NCI-H510A (cell line): Measurements from ENCODE around the gene PARD6A.

ENCODE experiments used
- DNase-seq: peaks from one replicate; lab custom pipeline; 2025; lab: John Stamatoyannopoulos, UW

The PARD6A gene

GRCh38 chr16:67694611-67695010 is 33.9 kb downstream of the PARD6A start:
- DNase-seq: no peak

GRCh38 chr16:67697422-67698185 is 36.8 kb downstream of the PARD6A start:
- DNase-seq: no peak

- DNase-seq: no peak
Measured at GRCh38 chr16:67699265-67699664, 38.5 kb downstream of the PARD6A start.

DNA sequence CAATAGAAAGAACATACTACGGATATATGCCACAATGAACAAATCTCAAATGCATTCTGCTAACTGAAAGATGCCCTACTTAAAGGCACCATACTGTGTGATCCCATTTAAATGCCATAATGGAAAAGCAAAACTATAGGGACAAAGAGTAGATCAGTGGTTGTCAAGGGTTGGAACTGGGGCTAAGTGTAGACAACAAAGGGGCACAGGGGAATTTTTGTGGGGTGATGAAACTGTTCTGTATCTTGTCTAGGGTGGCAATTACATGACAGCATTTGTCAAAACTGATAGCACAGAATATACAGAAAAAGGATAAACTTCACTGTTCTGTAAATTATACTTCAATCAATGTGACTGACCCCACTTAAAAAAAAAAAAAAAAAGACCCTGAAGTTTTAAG is 40.7 kb downstream of the PARD6A start:
- DNase-seq: no peak

DNA sequence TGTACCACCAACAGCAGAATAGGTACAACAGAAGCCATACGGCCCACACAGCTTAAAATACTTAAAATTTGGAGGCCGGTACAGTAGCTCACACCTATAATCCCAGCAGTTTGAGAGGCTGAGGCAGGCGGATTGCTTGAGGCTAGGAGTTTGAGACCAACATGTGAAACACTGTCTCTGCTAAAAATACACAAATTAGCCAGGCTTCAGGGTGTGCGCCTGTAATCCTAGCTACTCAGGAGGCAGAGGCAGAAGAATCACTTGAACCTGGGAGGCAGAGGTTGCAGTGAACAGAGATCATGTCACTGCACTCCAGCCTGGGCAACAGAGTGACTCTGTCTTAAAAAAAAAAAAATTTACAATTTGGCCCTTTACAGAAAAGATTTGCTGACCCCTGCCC is 41.4 kb downstream of the PARD6A start:
- DNase-seq: no peak

DNA sequence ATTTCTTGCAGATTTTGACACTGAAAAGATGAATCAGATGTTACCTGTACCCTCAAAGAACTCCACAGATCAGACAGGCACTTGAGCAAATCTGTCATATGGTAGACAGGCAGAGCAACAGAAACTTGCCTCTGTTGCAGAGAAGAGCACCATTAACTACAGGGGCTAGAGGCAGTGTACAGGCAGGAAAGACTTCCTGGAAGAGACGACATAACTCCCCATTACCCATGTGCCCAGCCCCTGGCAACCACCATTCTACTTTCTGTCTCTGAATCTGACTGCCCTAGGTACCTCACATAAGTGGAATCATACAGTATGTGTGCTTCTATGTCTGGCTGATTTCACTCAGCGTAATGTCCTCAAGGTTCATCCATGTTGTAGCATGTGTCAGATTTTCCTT is 42.9 kb downstream of the PARD6A start:
- no peak for DNase-seq

DNA sequence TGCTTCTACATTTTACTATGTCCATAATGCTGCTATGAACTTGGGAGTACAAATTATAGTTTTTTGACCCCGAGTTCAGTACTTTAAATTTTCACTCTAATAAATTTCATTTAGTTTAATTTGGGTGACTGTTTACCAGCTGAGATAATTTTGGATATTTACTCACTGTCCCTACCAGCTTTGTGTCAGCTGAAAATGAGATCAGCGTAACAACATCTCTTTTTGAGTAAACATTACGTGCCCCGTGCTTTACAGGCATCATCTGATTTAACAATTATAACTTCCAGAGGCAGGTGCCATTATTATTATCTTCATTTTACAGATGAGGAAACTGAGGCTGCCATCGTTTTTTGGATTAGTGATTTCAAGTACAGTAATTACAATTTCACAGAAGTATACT is 43.4 kb downstream of the PARD6A start:
- DNase-seq: no peak

DNA sequence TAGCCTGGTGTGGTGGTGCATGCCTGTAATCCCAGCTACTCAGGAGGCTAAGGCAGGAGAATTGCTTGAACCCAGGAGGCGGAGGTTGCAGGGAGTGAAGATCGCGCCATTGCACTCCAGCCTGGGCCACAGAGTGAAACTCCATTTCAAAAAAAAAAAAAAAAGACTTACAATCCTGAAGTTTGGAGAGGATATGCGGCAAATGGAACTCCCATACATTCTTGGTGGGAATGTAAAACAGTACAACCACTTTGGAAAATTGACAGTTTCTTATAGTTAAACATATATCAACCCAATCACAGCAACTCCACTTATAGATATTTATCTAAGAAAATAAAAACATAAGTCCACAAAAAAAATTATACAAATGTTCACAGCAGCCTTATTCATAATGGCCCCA is 46.5 kb downstream of the PARD6A start:
- no peak for DNase-seq

DNA sequence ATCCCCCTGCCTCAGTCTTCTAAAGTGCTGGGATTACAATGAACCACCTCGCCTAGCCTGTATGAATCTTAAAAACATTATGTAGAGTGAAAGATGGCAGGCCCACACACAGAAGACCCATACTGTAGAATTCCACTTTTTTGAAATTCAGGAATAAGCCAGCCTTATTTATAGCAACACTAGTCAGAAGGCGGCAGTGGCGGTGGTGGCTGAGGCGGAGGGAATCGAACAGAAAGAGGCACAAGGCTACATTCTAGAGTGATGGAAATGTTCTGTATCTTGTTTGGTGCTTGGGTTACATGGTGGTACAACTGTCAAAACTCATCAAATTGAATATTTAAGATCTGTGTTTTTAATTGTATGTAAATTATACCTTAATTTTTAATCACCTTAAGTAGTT is 47.0 kb downstream of the PARD6A start:
- DNase-seq: no peak

GRCh38 chr16:67708368-67708771 is 47.6 kb downstream of the PARD6A start:
- DNase-seq: no peak

DNA sequence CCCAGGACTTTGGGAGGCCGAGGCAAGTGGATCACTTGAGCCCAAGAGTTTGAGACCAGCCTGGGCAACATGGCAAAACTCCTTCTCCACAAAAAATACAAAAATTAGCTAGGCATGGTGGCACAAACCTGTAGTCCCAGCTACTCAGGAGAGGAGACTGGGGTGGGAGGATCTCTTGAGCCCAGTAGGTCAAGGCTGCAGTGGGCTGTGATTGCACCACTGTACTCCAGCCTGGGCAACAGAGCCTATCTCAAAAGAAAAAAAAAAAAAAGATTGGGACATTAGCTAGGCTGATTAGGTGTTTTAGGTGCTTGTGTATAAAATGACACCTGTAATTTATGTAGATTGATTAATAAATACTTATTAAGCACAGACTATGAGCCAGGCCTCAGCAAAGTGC is 48.3 kb downstream of the PARD6A start:
- DNase-seq: no peak

- DNase-seq: no peak
Measured at GRCh38 chr16:67710607-67711006, 49.8 kb downstream of the PARD6A start.
